ACC112 (cell line): ENCODE measurements around the gene ACSL6.
A peak's percentile ranks its signal among the peaks of the same experiment; 100 is the strongest.

Experiments used
- H2AFZ ChIP-seq: fragments of 200-600 bp; sonication (generic); one replicate; pipeline ENCODE4 v1.6.0; 2017; ENCODE audit warnings: antibody characterized with exemption, low read length; ENCODE audit not compliant: unreplicated experiment
- H3K27ac ChIP-seq: fragments of 200-600 bp; sonication (generic); 2 replicates; pipeline ENCODE4 v1.5.1; 2014; ENCODE audit warnings: low read depth, mild to moderate bottlenecking, antibody characterized with exemption, low read length, moderate library complexity
- H3K27me3 ChIP-seq: fragments of 200-600 bp; sonication (generic); 2 replicates; pipeline ENCODE4 v1.6.1; 2014; ENCODE audit warnings: mild to moderate bottlenecking, antibody characterized with exemption, low read length, moderate library complexity, mixed read lengths; ENCODE audit not compliant: insufficient read depth
- H3K36me3 ChIP-seq: fragments of 200-600 bp; sonication (generic); 2 replicates; pipeline ENCODE4 v1.6.1; 2016; ENCODE audit warnings: mild to moderate bottlenecking, antibody characterized with exemption, low read length, moderate library complexity, mixed read lengths; ENCODE audit not compliant: insufficient read depth
- H3K4me1 ChIP-seq: fragments of 200-600 bp; sonication (generic); one replicate; pipeline ENCODE4 v1.6.1; 2016; ENCODE audit warnings: low read length, mixed read lengths; ENCODE audit not compliant: insufficient read depth, unreplicated experiment, control insufficient read depth
- H3K4me3 ChIP-seq: fragments of 200-600 bp; sonication (generic); 2 replicates; pipeline ENCODE4 v1.5.1; 2014; ENCODE audit warnings: mild to moderate bottlenecking, low read depth, low read length
- H3K79me2 ChIP-seq: fragments of 200-600 bp; sonication (generic); one replicate; pipeline ENCODE4 v1.6.0; 2016; ENCODE audit warnings: low read length; ENCODE audit not compliant: control insufficient read depth, unreplicated experiment, insufficient read depth

The ACSL6 gene

GRCh38 chr5:132011622-132012343 is at the start of gene ACSL6:
Gene ACSL6, minus strand, starts transcription at chr5:132011658. Its CDS starts 105 bp downstream, at chr5:132011553.
- Histone ChIP-seq H3K27ac (no peak within 1 kb of the TSS), H3K36me3 (no peaks in the 10 kb centered on the region), H3K27me3 (peaks cover 80% of the 10 kb centered on the region), H3K4me1 (no peaks in the 10 kb centered on the region), H3K4me3 (peak within 1 kb of the TSS; percentile 69), H3K79me2 (no peaks in the 10 kb centered on the region), H2AFZ (peak within 1 kb of the TSS; percentile 50)

GRCh38 chr5:132060501-132061161 is 49.2 kb upstream of the ACSL6 start, which contains the start of gene IL3:
Gene IL3, plus strand, starts transcription at chr5:132060655. Its CDS starts 52 bp downstream, at chr5:132060707.
- no peak within 1 kb of the TSS for H3K4me3 ChIP-seq
- no peak within 1 kb of the TSS for H2AFZ ChIP-seq
- peaks cover 5% of the 10 kb centered on the region for H3K4me1 ChIP-seq
- H3K27me3 ChIP-seq, result no peaks in the 10 kb centered on the region
- no peaks in the 10 kb centered on the region for H3K36me3 ChIP-seq
- H3K27ac ChIP-seq, result no peak within 1 kb of the TSS
- H3K79me2 ChIP-seq, result no peaks in the 10 kb centered on the region

- H3K27me3 ChIP-seq, result no peaks in the 10 kb centered on the region
Measured at GRCh38 chr5:132059696-132060500, 48.4 kb upstream of the ACSL6 start.

GRCh38 chr5:132059043-132059695 is 47.7 kb upstream of the ACSL6 start:
- Histone ChIP-seq H3K27me3 (no peaks in the 10 kb centered on the region), H3K36me3 (no peaks in the 10 kb centered on the region), H3K79me2 (no peaks in the 10 kb centered on the region), H3K4me3 (no peak overlapping the region), H3K27ac (no peak overlapping the region), H3K4me1 (no peaks in the 10 kb centered on the region), H2AFZ (no peak overlapping the region)

More at GRCh38 chr5:132059696-132060500, 48.4 kb upstream of the ACSL6 start:
- Histone ChIP-seq H3K79me2 (no peaks in the 10 kb centered on the region), H3K4me1 (peaks cover 2% of the 10 kb centered on the region), H3K27ac (no peak overlapping the region), H3K36me3 (no peaks in the 10 kb centered on the region), H3K4me3 (no peak overlapping the region), H2AFZ (no peak overlapping the region)

- H3K27me3 ChIP-seq, result no peaks in the 10 kb centered on the region
- H3K4me3 ChIP-seq, result no peak overlapping the region
- H3K4me1 ChIP-seq, result no peaks in the 10 kb centered on the region
- no peak overlapping the region for H3K27ac ChIP-seq
- H2AFZ ChIP-seq, result no peak overlapping the region
- no peaks in the 10 kb centered on the region for H3K36me3 ChIP-seq
- no peaks in the 10 kb centered on the region for H3K79me2 ChIP-seq
Measured at GRCh38 chr5:132058646-132059042, 47.2 kb upstream of the ACSL6 start.

GRCh38 chr5:132057498-132058255 is 46.2 kb upstream of the ACSL6 start:
- no peaks in the 10 kb centered on the region for H3K4me1 ChIP-seq
- no peak overlapping the region for H3K4me3 ChIP-seq
- H3K27me3 ChIP-seq, result 0 out of 2 replicates have a peak, but pooled peaks cover 3% of the 10 kb centered on the region
- H3K27ac ChIP-seq, result no peak overlapping the region
- no peak overlapping the region for H2AFZ ChIP-seq
- H3K36me3 ChIP-seq, result no peaks in the 10 kb centered on the region
- no peaks in the 10 kb centered on the region for H3K79me2 ChIP-seq

GRCh38 chr5:132056610-132057497 is 45.4 kb upstream of the ACSL6 start:
- Histone ChIP-seq H3K4me1 (no peaks in the 10 kb centered on the region), H3K4me3 (no peak overlapping the region), H3K79me2 (no peaks in the 10 kb centered on the region), H3K27me3 (peaks cover 10% of the 10 kb centered on the region; the same call in 1 of the 2 replicates), H3K27ac (no peak overlapping the region), H2AFZ (no peak overlapping the region), H3K36me3 (no peaks in the 10 kb centered on the region)

- H3K36me3 ChIP-seq, result no peaks in the 10 kb centered on the region
- H3K4me1 ChIP-seq, result no peaks in the 10 kb centered on the region
- H3K27me3 ChIP-seq, result peaks cover 17% of the 10 kb centered on the region
- no peak overlapping the region for H2AFZ ChIP-seq
- no peak overlapping the region for H3K27ac ChIP-seq
- no peaks in the 10 kb centered on the region for H3K79me2 ChIP-seq
- no peak overlapping the region for H3K4me3 ChIP-seq
Measured at GRCh38 chr5:132055808-132056609, 44.6 kb upstream of the ACSL6 start.

- H3K27me3 ChIP-seq, result peaks cover 23% of the 10 kb centered on the region
- H3K4me3 ChIP-seq, result no peak overlapping the region
- no peaks in the 10 kb centered on the region for H3K36me3 ChIP-seq
- no peak overlapping the region for H2AFZ ChIP-seq
- no peaks in the 10 kb centered on the region for H3K79me2 ChIP-seq
- H3K27ac ChIP-seq, result no peak overlapping the region
- H3K4me1 ChIP-seq, result no peaks in the 10 kb centered on the region
Measured at GRCh38 chr5:132055441-132055807, 44.0 kb upstream of the ACSL6 start.
